SK-N-SH treated with all-trans-retinoic acid at 6 μM for 48 hours (cell line): Measurements from ENCODE around the gene RILPL1.
A peak's percentile ranks its signal among the peaks of the same experiment; 100 is the strongest.

ENCODE experiments used
- ATAC-seq: fragments of 200-7000 bp; cut with Tn5 transposase; 3 replicates; pipeline ENCODE4 v1.9.1; 2020; ENCODE audit warnings: mild to moderate bottlenecking, moderate library complexity
- ARNTL ChIP-seq: fragments of 450-650 bp; formaldehyde crosslinking; IDR thresholded peaks from 2 replicates; pipeline ENCODE4 v1.5.0; 2020; ENCODE audit warnings: low read depth, mild to moderate bottlenecking, moderate library complexity, borderline replicate concordance
- BACH2 ChIP-seq: fragments of 250-450 bp; sonication (Bioruptor Pico); IDR thresholded peaks from 2 replicates; pipeline ENCODE4 v1.9.0; 2021; ENCODE audit warnings: mild to moderate bottlenecking, borderline replicate concordance
- ESRRG ChIP-seq: fragments of 250-450 bp; sonication (Bioruptor Pico); IDR thresholded peaks from 2 replicates; pipeline ENCODE4 v1.6.1; 2021; ENCODE audit warnings: mild to moderate bottlenecking
- GLIS3 ChIP-seq: fragments of 250-450 bp; sonication (Bioruptor Pico); IDR thresholded peaks from 2 replicates; pipeline ENCODE4 v1.5.0; 2020; ENCODE audit warnings: mild to moderate bottlenecking, moderate library complexity
- ISL1 ChIP-seq: fragments of 250-450 bp; sonication (Bioruptor Pico); IDR thresholded peaks from 2 replicates; pipeline ENCODE4 v2.1.2; 2022; ENCODE audit warnings: mild to moderate bottlenecking, moderate library complexity
- OSR1 ChIP-seq: fragments of 250-450 bp; sonication (Bioruptor Pico); IDR thresholded peaks from 2 replicates; pipeline ENCODE4 v1.8.0; 2022; ENCODE audit warnings: moderate library complexity, mild to moderate bottlenecking, inconsistent platforms
- PPARA ChIP-seq: fragments of 250-450 bp; sonication (Bioruptor Pico); IDR thresholded peaks from 2 replicates; pipeline ENCODE4 v1.5.0; 2020; ENCODE audit warnings: mild to moderate bottlenecking, borderline replicate concordance
- RARB ChIP-seq: fragments of 250-450 bp; sonication (Bioruptor Pico); IDR thresholded peaks from 2 replicates; pipeline ENCODE4 v1.8.0; 2021; ENCODE audit warnings: mild to moderate bottlenecking, moderate library complexity
- SNAI2 ChIP-seq: fragments of 250-450 bp; sonication (Bioruptor Pico); IDR thresholded peaks from 2 replicates; pipeline ENCODE4 v1.5.0; 2020; ENCODE audit warnings: mild to moderate bottlenecking, moderate library complexity
- TSHZ2 ChIP-seq: fragments of 250-450 bp; sonication (Bioruptor Pico); IDR thresholded peaks from 2 replicates; pipeline ENCODE4 v1.5.0; 2020; ENCODE audit warnings: mild to moderate bottlenecking, moderate library complexity
- ZFP3 ChIP-seq: fragments of 250-450 bp; sonication (Bioruptor Pico); IDR thresholded peaks from 2 replicates; pipeline ENCODE4 v1.5.0; 2020; ENCODE audit warnings: mild to moderate bottlenecking, moderate library complexity
- ZNF565 ChIP-seq: fragments of 450-650 bp; formaldehyde crosslinking; conservative IDR thresholded peaks from 2 replicates; pipeline ENCODE4 v1.5.0; 2020; ENCODE audit warnings: low read depth, mild to moderate bottlenecking, moderate library complexity
- ZNF70 ChIP-seq: fragments of 450-650 bp; formaldehyde crosslinking; IDR thresholded peaks from 2 replicates; pipeline ENCODE4 v1.5.0; 2020; ENCODE audit warnings: mild to moderate bottlenecking, moderate library complexity
- ZNF8 ChIP-seq: fragments of 450-650 bp; formaldehyde crosslinking; IDR thresholded peaks from 2 replicates; pipeline ENCODE4 v1.5.0; 2020; ENCODE audit warnings: mild to moderate bottlenecking, moderate library complexity
- TF ChIP-seq, protein P1 (sequence below): fragments of 250-450 bp; sonication (Bioruptor Pico); IDR thresholded peaks from 2 replicates; pipeline ENCODE4 v1.5.1; 2021; ENCODE audit warnings: mild to moderate bottlenecking, moderate library complexity
- TF ChIP-seq, protein P2 (sequence below): fragments of 250-450 bp; sonication (Bioruptor Pico); IDR thresholded peaks from 2 replicates; pipeline ENCODE4 v1.8.0; 2020; ENCODE audit warnings: mild to moderate bottlenecking, moderate library complexity, borderline replicate concordance
- TF ChIP-seq, protein P3 (sequence below): fragments of 250-450 bp; sonication (Bioruptor Pico); IDR thresholded peaks from 2 replicates; pipeline ENCODE4 v1.5.1; 2020; ENCODE audit warnings: low read depth, mild to moderate bottlenecking, moderate library complexity

The RILPL1 gene

GRCh38 chr12:123491056-123491455 lies 42.5 kb downstream of the RILPL1 start:
- TF ChIP-seq ZNF8 (CRISPR knock-in tag) (no peak), GLIS3 (CRISPR knock-in tag) (no peak), ZFP3 (no peak)
- TF ChIP-seq, protein P1, sequence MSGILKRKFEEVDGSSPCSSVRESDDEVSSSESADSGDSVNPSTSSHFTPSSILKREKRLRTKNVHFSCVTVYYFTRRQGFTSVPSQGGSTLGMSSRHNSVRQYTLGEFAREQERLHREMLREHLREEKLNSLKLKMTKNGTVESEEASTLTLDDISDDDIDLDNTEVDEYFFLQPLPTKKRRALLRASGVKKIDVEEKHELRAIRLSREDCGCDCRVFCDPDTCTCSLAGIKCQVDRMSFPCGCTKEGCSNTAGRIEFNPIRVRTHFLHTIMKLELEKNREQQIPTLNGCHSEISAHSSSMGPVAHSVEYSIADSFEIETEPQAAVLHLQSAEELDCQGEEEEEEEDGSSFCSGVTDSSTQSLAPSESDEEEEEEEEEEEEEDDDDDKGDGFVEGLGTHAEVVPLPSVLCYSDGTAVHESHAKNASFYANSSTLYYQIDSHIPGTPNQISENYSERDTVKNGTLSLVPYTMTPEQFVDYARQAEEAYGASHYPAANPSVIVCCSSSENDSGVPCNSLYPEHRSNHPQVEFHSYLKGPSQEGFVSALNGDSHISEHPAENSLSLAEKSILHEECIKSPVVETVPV: no peak

DNA sequence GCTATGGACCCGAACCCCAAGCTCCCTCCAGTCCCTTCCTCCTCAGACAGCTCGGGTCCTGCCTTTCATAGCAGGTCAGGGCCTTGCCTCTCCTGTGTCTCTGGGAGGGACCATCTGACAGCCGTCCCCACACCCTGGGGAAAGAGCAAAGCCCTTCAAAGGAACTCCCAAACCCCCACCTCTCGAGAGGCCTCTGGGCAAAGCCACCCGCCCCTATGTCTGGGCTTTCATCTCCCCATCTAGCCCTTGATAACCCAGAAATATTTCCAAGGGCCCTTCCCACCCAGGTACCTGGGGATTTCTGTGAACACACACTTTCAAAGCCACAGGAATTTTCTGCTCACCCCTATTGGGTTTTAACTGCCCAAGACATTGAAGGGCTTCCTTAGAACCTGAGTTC lies 43.4 kb downstream of the RILPL1 start:
- no peak for ATAC-seq
- no peak for TF ChIP-seq ISL1 (CRISPR knock-in tag)
- no peak for TF ChIP-seq RARB (CRISPR knock-in tag)
- no peak for TF ChIP-seq ZNF565 (CRISPR knock-in tag)
- TF ChIP-seq ZNF8 (CRISPR knock-in tag): no peak
- TF ChIP-seq TSHZ2 (CRISPR knock-in tag): no peak
- TF ChIP-seq, protein P1: no peak
- TF ChIP-seq, protein P2, sequence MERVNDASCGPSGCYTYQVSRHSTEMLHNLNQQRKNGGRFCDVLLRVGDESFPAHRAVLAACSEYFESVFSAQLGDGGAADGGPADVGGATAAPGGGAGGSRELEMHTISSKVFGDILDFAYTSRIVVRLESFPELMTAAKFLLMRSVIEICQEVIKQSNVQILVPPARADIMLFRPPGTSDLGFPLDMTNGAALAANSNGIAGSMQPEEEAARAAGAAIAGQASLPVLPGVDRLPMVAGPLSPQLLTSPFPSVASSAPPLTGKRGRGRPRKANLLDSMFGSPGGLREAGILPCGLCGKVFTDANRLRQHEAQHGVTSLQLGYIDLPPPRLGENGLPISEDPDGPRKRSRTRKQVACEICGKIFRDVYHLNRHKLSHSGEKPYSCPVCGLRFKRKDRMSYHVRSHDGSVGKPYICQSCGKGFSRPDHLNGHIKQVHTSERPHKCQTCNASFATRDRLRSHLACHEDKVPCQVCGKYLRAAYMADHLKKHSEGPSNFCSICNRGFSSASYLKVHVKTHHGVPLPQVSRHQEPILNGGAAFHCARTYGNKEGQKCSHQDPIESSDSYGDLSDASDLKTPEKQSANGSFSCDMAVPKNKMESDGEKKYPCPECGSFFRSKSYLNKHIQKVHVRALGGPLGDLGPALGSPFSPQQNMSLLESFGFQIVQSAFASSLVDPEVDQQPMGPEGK: no peak

More at GRCh38 chr12:123491056-123491455, 42.5 kb downstream of the RILPL1 start:
- no peak for ATAC-seq

DNA sequence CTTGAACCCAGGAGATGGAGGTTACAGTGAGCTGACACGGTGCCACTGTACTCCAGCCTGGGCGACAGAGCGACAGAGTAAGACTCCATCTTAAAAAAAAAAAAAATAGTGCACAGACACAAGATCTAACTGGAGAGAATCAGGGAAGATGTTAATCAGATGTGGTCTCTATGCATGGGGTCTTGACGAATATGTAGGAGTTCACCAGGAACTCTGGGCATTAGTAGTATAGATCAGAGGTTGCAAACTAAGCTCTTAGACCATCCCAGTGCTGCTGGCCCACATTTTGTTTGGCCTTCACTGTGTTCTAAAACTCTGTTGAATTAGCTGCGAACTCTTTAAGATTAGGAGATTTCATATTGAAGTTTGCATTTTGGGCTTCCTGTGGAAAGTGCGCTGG lies 43.9 kb downstream of the RILPL1 start:
- ATAC-seq: no peak
- peak; percentile 94 for TF ChIP-seq ZFP3
- no peak for TF ChIP-seq GLIS3 (CRISPR knock-in tag)
- TF ChIP-seq BACH2: no peak
- TF ChIP-seq ESRRG (CRISPR knock-in tag): no peak

- no peak for ATAC-seq
- TF ChIP-seq ISL1 (CRISPR knock-in tag): no peak
Measured at GRCh38 chr12:123488539-123489230, 44.8 kb downstream of the RILPL1 start.

GRCh38 chr12:123487428-123487827 lies 46.1 kb downstream of the RILPL1 start:
- ATAC-seq: no peak
- peak; percentile 72 for TF ChIP-seq ZNF8 (CRISPR knock-in tag)
- TF ChIP-seq BACH2: no peak

- TF ChIP-seq PPARA (CRISPR knock-in tag): no peak
- TF ChIP-seq ARNTL (CRISPR knock-in tag): no peak
- TF ChIP-seq, protein P3, sequence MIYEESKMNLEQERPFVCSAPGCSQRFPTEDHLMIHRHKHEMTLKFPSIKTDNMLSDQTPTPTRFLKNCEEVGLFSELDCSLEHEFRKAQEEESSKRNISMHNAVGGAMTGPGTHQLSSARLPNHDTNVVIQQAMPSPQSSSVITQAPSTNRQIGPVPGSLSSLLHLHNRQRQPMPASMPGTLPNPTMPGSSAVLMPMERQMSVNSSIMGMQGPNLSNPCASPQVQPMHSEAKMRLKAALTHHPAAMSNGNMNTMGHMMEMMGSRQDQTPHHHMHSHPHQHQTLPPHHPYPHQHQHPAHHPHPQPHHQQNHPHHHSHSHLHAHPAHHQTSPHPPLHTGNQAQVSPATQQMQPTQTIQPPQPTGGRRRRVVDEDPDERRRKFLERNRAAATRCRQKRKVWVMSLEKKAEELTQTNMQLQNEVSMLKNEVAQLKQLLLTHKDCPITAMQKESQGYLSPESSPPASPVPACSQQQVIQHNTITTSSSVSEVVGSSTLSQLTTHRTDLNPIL (CRISPR knock-in tag): no peak
- TF ChIP-seq OSR1: no peak
- no peak for TF ChIP-seq SNAI2 (CRISPR knock-in tag)
- TF ChIP-seq ZNF70 (CRISPR knock-in tag): no peak
Measured at GRCh38 chr12:123485756-123486155, 47.8 kb downstream of the RILPL1 start.

More at GRCh38 chr12:123485756-123486155, 47.8 kb downstream of the RILPL1 start:
- ATAC-seq: no peak
